Measurements from ENCODE around the gene OSTF1. TPM values are rescaled to one million over a fixed set of nuclear protein-coding genes. Genes with fewer than 3 reads are reported as not detected.

OSTF1 gene
- total and polyA plus RNA-seq, 12 donors = 15.8 to 37.7 (median 20.7) TPM

- H3K36me3 ChIP-seq = peaks cover 0 to 70% (median 10%) of the 10 kb centered on the region in 9 donors
- H3K27me3 ChIP-seq = no peaks in the 10 kb centered on the region
- H3K4me1 ChIP-seq = peaks cover 0 to 13% (median 3%) of the 10 kb centered on the region in 9 donors
- DNase-seq (no peak), ATAC-seq (no peak)
- intact Hi-C loops (cut with DNase I) = no loop called here
- peaks cover 0 to 23% (median 10%) of the 10 kb centered on the region in 11 donors for H3K9me3 ChIP-seq
- WGBS, 2 donors = 95 to 98% methylated on average over 2 of the region's 2 CpGs
- no peak overlapping the region for H3K4me3 ChIP-seq
- no peak overlapping the region for H3K27ac ChIP-seq
- TF ChIP-seq CTCF (IDR thresholded peaks at IDR 0.05) = no peak
Observed at GRCh38 chr9:75170898-75171360, 82.6 kb downstream of the OSTF1 start.

- no peak overlapping the region for H3K4me3 ChIP-seq
- H3K27me3 ChIP-seq = no peaks in the 10 kb centered on the region
- TF ChIP-seq CTCF (IDR thresholded peaks at IDR 0.05) = no peak
- WGBS, 2 donors = 71 to 72% methylated on average over 6 of the region's 6 CpGs
- intact Hi-C loops (cut with DNase I) = no loop called here
- H3K4me1 ChIP-seq = peaks cover 0 to under 1% (median 0%) of the 10 kb centered on the region in 9 donors
- H3K9me3 ChIP-seq = no peaks in the 10 kb centered on the region
- H3K36me3 ChIP-seq = peaks cover 0 to 32% (median 0%) of the 10 kb centered on the region in 9 donors
- no peak overlapping the region for H3K27ac ChIP-seq
- peak in 1 of 2 donors; percentile 16 for DNase-seq
- ATAC-seq = no peak
Observed at GRCh38 chr9:75175395-75175794, 87.1 kb downstream of the OSTF1 start.

- no peaks in the 10 kb centered on the region for H3K4me1 ChIP-seq
- H3K27me3 ChIP-seq = no peaks in the 10 kb centered on the region
- DNase-seq = no peak
- H3K9me3 ChIP-seq = no peaks in the 10 kb centered on the region
- intact Hi-C loops (cut with DNase I) = no loop called here
- TF ChIP-seq CTCF (IDR thresholded peaks at IDR 0.05) = no peak
- H3K4me3 ChIP-seq = no peak overlapping the region
- peaks cover 0 to 25% (median 0%) of the 10 kb centered on the region in 9 donors for H3K36me3 ChIP-seq
- ATAC-seq = no peak
- no peak overlapping the region for H3K27ac ChIP-seq
Observed at GRCh38 chr9:75176037-75176436, 87.7 kb downstream of the OSTF1 start.

- Histone ChIP-seq H3K4me3 (no peak overlapping the region), H3K9me3 (no peaks in the 10 kb centered on the region), H3K27ac (no peak overlapping the region), H3K27me3 (no peaks in the 10 kb centered on the region), H3K36me3 (peaks cover 0 to 23% (median 0%) of the 10 kb centered on the region in 9 donors), H3K4me1 (peaks cover 0 to 4% (median 0%) of the 10 kb centered on the region in 9 donors)
- no peak for TF ChIP-seq CTCF (IDR thresholded peaks at IDR 0.05)
- WGBS, 2 donors = 86 to 92% methylated on average over 1 of the region's 1 CpG
- ATAC-seq (no peak), DNase-seq (no peak)
- intact Hi-C loops (cut with DNase I) = no loop called here
Observed at GRCh38 chr9:75181750-75182149, 93.4 kb downstream of the OSTF1 start.

Data from heart right ventricle (tissue), 16 donors.